GM19452 (cell line): ENCODE measurements around the gene BACH1.
A peak's percentile ranks its signal among the peaks of the same experiment; 100 is the strongest.
"Not testable (repeated sequence)": the region's sequence is repeated elsewhere in the genome, so short reads cannot be mapped to it uniquely, and the experiment has no call there.

Experiments used
- ATAC-seq: cut with Tn5 transposase; IDR thresholded peaks from one replicate; pipeline ENCODE4 v1.9.1; 2021; ENCODE audit not compliant: unreplicated experiment

BACH1 gene

DNA sequence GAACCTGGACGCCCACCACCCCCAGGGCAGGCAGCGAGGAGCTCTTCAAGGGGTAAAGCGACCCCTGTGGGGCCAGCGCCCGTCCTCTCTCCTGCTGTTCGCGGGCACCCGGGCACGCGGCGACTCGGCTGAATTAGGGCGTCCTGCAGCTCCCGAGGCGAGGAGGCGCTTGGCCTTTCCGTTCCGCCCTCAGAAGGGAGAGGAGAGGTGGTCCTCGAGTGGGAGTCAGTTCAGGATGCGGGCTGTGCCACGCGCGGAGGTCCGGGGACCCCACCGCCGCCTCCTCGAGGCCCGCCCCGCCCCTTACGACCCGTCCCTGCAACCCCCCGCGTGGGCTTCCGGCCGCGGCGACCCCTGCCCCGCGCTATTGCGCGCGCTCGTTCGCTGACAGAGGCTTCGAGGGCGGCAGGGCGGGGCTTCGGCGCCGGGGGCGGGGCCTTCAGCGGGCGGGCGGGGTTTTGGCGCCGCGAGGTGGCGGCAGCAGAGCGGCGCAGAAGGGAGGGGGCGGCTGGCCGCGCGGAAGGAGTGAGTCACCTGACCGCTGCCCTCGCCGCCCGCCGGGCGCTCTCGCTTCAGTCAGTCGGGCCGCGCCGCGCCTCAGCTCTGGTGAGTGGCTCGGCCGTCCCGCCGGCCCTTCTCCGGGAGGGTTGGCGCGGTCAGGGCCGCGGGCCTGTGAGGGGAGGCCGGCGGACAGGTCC is at the start of gene BACH1:
Gene BACH1, plus strand, starts transcription at position 575 of the 698 bp plus-strand sequence. CDS start 22,359 bp downstream, outside the sequence.
- peak; percentile 52 for ATAC-seq

- ATAC-seq = not testable (repeated sequence)
Measured at GRCh38 chr21:29249289-29249688, 49.4 kb upstream of the BACH1 start.

GRCh38 chr21:29250636-29251035 is 48.1 kb upstream of the BACH1 start:
- ATAC-seq = no peak

- ATAC-seq = not testable (repeated sequence)
Measured at GRCh38 chr21:29253861-29254260, 44.9 kb upstream of the BACH1 start.

GRCh38 chr21:29254550-29254949 is 44.2 kb upstream of the BACH1 start:
- ATAC-seq = no peak

DNA sequence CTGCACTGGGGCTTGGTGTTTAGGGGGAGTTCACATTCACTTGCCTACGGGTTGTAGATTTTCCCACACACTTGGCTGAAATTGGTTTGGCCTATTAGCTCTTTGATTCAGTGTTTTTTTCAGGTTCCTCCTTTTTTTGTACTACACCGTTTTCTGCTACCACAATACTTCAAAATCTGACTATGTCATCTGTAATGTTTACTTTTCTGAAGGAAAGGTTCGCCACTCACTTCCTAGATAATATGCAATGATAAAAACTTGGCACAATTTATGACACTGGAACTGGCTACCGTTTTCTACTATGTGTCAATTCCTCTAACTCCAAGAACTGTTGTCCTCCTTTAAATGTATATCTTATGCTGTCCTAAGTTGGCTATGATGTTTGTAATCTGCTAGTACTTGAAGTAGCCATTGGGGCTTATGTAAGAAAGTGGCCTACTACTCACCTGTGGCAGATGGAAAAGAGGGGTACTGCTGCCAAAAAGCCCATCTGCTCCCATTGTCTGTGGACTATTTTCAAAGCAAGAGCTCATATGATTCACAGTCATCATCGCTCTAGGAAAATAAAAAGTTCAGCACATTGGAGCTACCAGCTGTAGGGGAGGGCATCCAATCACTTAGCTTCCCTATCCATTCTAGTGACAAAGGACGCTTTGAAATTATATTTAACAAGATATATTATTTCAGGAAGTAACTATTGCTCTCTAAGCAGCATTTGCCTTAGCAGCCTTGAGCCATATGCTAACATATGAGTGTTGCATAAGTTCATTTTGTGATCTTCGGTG is 42.4 kb upstream of the BACH1 start:
- ATAC-seq = no peak

DNA sequence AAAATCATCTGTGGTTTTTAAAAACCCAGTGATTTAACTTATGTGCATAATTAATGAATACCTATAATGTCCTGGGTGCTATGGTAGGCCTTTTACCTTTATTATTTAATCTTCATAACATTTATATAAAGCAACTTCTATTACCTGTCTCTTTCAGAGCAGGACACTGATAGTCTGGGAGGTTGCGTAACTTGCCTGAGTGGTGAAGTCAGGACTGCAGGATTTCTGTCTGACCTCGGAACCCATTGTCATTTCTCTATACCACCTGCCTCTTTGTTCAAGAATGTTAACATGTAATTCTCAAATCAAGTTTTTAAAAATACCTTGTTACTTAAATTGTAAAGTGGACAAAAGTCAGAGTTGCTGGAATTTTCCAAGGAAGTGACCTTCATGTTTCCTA is 41.0 kb upstream of the BACH1 start:
- ATAC-seq = no peak

DNA sequence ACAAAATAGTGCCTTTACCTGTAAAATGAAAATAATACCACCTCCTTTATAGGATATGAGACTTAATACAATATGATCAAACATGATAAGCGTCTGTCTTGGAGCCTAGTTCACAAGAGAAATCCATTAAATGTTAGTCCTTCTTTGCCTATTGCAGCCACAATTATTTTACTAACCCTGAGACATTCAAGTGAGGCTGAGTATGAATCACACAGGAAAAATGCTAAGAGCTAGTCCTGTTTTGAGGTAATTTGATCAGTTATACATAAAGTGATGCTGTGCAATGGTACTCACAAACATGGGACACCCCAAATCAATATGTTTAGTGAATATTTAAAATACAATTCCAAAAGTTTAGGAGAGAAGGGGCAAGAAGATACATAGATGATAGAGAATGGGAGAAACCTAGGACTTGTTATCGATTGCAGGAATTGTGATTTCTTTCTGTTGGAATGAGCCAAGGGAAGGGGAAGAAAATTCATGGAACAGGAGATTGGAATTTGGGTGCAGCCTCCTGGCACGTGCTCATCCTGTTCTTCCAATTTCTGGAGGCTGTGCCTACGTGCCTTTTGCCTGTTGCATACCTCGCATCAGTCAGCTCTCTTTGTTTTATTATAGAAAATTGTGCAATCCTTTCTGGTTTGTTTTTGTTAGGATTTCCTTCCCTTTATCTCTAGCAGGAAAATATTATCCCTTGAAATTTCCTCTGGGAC is 39.9 kb upstream of the BACH1 start:
- ATAC-seq = no peak

DNA sequence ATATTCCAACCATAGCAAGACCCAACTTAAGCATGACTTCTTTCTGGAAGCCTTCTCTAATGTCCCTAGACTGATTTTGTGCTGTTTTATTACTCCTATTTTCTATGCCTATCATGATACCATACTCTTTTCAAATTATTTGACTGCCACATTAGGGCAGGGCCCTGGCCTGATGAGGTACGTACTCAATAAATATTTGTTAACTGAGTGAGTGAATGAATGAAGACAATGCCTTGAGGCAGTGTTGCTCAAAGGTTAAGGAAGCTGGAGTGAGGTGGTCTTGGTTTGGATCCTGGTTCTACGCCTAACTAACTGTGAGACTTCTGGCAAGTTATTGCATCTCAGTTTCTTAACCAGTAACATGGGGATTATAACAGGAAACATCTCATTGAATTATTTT is 38.3 kb upstream of the BACH1 start:
- ATAC-seq = no peak

DNA sequence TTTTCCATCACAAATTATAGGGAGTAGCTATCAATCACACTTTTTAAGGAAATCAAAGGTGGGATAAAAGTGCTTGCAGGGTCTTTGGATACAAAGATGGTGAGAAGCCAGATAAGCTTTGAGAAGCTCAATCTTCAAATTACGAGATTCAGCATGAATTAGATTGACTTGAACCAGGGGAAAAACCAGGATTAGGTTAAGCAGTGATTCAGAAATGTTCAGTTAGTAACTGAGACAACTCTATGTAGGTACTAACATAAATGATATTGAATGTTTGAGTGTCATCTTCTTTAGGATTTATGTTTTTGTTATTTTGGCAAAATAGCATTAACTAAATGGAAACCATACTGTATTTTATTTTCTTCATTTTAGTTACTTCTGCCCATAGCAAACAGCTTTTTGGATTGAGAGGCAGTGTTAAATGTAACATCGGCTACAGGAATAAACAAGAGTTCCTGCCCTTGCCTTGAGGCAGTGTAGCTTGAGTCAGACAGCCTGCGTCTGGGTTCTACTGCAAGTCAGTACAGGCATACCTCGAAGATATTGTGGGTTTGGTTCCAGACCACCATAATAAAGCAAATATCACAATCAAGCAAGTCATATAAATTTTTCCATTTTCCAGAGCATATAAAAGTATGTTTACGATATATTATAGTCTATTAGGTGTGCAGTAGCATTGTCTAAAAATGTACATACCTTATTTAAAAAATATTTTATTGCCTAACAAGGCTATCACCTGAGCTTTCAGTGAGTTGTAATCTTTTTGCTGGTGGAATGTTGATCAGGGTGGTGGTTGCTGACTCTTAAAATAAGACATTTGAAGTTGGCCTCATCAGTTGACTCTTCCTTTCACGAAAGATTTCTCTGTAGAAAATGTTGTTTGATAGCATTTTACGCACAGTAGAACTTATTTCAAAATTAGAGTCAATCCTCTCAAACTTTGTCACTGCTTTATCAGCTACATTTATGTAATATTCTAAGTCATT is 36.9 kb upstream of the BACH1 start:
- no peak for ATAC-seq

- ATAC-seq = no peak
Measured at GRCh38 chr21:29264721-29265120, 34.0 kb upstream of the BACH1 start.

- ATAC-seq = no peak
Measured at GRCh38 chr21:29265690-29266479, 32.8 kb upstream of the BACH1 start.

DNA sequence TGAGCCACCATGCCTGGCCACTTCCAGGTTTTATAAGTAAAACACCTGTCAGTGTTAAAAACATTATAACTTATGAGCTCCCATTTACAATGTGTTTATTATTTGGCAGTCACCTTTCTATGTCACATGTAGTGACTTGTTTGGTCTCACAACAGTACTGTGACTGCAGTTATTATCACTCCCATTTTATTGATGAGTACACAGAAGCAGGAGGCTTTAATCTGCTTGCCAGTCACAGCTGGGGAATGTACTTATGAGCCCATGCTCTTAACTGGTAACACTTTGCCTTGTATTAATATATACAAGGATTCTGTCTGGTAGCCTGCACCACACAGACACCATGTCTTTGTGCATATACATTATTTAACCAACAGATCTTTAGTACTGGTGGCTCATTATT is 31.1 kb upstream of the BACH1 start:
- no peak for ATAC-seq

- no peak for ATAC-seq
Measured at GRCh38 chr21:29271927-29272333, 26.8 kb upstream of the BACH1 start.

- no peak for ATAC-seq
Measured at GRCh38 chr21:29277442-29277841, 21.3 kb upstream of the BACH1 start.

DNA sequence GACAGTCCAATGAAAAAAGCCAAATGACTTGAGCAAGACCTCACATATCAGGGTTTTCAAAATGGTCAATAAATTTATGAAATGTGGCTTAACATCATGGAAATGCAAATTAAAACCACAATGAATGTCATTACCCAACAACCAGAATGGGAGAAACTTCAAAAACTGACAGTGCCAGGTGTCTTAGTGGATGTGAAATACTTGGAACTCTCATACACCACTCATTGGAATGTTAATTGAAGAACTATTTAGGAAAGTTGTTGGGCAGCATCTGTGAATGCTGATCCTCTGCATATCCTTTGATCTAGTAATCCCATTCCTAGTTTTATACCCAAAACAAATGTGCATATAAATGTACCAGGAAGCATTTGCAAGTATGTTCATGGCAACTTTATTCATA is 19.2 kb upstream of the BACH1 start:
- ATAC-seq = no peak

DNA sequence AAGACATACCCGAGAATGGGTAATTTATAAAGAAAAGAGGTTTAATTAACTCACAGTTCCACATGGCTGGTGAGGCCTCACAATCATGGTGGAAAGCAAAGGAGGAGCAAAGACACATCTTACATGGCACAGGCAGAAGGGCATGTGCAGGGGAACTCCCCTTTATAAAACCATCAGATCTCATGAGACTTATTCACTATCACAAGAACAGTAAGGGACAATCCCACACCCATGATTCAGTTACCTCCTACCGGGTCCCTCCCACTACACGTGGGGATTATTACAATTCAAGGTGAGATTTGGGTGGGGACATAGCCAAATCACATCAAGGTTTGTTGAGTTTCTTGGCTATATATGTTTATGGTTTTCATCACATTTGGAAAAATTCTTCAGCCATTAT is 16.9 kb upstream of the BACH1 start:
- ATAC-seq = not testable (repeated sequence)

DNA sequence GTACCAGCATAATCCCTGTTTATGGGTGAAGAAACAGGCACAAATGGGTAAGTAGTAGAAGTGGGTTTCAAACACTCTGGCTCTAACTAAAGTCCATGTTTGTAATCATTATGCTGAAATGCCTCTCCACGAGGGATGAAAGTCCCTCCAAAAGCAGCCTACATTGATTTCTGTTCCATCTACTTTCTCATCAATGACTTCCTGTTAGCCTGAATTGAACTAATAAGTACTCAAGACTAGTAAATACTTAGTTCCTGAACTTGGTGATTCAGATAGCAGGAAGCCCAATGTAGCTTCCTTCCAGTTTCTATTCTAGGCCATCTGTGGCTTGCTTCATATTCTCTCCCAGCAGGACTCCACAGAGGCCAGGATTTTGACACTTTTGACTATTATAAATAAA is 11.3 kb upstream of the BACH1 start:
- no peak for ATAC-seq

- no peak for ATAC-seq
Measured at GRCh38 chr21:29288239-29288638, 10.5 kb upstream of the BACH1 start.

DNA sequence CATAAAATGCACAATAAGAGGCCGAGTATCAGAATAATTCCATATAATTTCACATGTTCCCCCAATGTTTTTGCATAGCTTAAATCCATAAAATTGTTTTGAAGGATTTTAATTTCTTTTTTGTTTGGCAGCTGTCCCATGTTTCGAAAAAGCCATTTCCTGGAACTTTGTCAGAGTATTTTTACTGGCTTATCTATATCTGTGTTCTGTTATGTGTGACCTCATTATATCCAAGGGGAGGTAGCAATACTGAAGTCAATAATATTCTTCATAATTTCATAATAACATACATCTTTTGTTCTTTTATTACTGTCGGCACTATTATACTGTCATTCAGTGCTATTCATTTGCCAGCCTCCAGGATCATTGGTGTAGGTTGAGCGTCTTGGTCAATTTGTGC is 9.4 kb upstream of the BACH1 start:
- no peak for ATAC-seq
